Kasumi-1 (cell line): Measurements from ENCODE around the gene NEK10.
"Not testable (repeated sequence)": the region's sequence is repeated elsewhere in the genome, so short reads cannot be mapped to it uniquely, and the experiment has no call there.

ENCODE experiments used
- DNase-seq, 2 experiments: peaks; one replicate each; lab custom pipeline; 2025; lab: John Stamatoyannopoulos, UW

The NEK10 gene

GRCh38 chr3:27368831-27369607 is at the start of gene NEK10:
NEK10 (minus strand) TSS chr3:27369383; CDS start chr3:27352882, 16,501 bp downstream.
- peak; percentile 95 to 96 for DNase-seq

- no peak for DNase-seq
Observed at GRCh38 chr3:27415202-27415601, 46.0 kb upstream of the NEK10 start.

GRCh38 chr3:27392950-27393679 is 23.9 kb upstream of the NEK10 start:
- DNase-seq, result peak; percentile 4 to 9

GRCh38 chr3:27392414-27392813 is 23.2 kb upstream of the NEK10 start:
- not testable (repeated sequence) for DNase-seq

GRCh38 chr3:27391796-27392195 is 22.6 kb upstream of the NEK10 start:
- no peak for DNase-seq

- DNase-seq, result no peak
Observed at GRCh38 chr3:27387625-27388024, 18.4 kb upstream of the NEK10 start.

GRCh38 chr3:27385504-27385903 is 16.3 kb upstream of the NEK10 start:
- DNase-seq, result peak in 1 of 2 experiments; percentile 9

GRCh38 chr3:27384191-27384590 is 15.0 kb upstream of the NEK10 start:
- DNase-seq, result no peak

GRCh38 chr3:27380433-27381357 is 11.5 kb upstream of the NEK10 start:
- DNase-seq, result no peak

GRCh38 chr3:27378331-27378730 is 9.1 kb upstream of the NEK10 start:
- DNase-seq, result no peak

GRCh38 chr3:27376109-27376772 is 7.1 kb upstream of the NEK10 start:
- no peak for DNase-seq

GRCh38 chr3:27366062-27366591 is 3.1 kb downstream of the NEK10 start:
- no peak for DNase-seq

GRCh38 chr3:27360113-27361078 is 8.8 kb downstream of the NEK10 start:
- DNase-seq, result no peak

GRCh38 chr3:27358372-27358771 is 10.8 kb downstream of the NEK10 start:
- DNase-seq, result no peak

GRCh38 chr3:27357665-27358258 is 11.4 kb downstream of the NEK10 start:
- peak; percentile 81 to 89 for DNase-seq

GRCh38 chr3:27356976-27357375 is 12.2 kb downstream of the NEK10 start:
- DNase-seq, result no peak

- DNase-seq, result no peak
Observed at GRCh38 chr3:27354588-27355203, 14.5 kb downstream of the NEK10 start.

GRCh38 chr3:27354161-27354560 is 15.0 kb downstream of the NEK10 start:
- DNase-seq, result no peak

GRCh38 chr3:27353221-27353620 is 16.0 kb downstream of the NEK10 start:
- DNase-seq, result no peak
